GM19240 (cell line): Measurements from ENCODE around the gene CDH9.
"Not testable (repeated sequence)": the region's sequence is repeated elsewhere in the genome, so short reads cannot be mapped to it uniquely, and the experiment has no call there.

Source experiments
- DNase-seq: peaks from one replicate; pipeline ENCODE4 v3.0.0; 2011; ENCODE audit warnings: low spot score; ENCODE audit not compliant: insufficient read length

Gene CDH9

GRCh38 chr5:26948921-26949320 lies 89.5 kb downstream of the CDH9 start:
- no peak for DNase-seq

- DNase-seq: no peak
These were observed 92.5 kb downstream of the CDH9 start for GRCh38 chr5:26945901-26946300.

- DNase-seq: no peak
These were observed 95.9 kb downstream of the CDH9 start for GRCh38 chr5:26942481-26942880.

GRCh38 chr5:26940994-26941393 lies 97.4 kb downstream of the CDH9 start:
- DNase-seq: no peak

GRCh38 chr5:26932238-26932637 lies 106.1 kb downstream of the CDH9 start:
- no peak for DNase-seq

- DNase-seq: no peak
These were observed 116.9 kb downstream of the CDH9 start for GRCh38 chr5:26921439-26921838.

GRCh38 chr5:26903469-26903868 lies 134.9 kb downstream of the CDH9 start:
- DNase-seq: no peak

- no peak for DNase-seq
These were observed 143.6 kb downstream of the CDH9 start for GRCh38 chr5:26894719-26895263.

GRCh38 chr5:26893078-26893477 lies 145.3 kb downstream of the CDH9 start:
- DNase-seq: no peak

- no peak for DNase-seq
These were observed 148.6 kb downstream of the CDH9 start for GRCh38 chr5:26889815-26890214.

- DNase-seq: no peak
These were observed 153.9 kb downstream of the CDH9 start for GRCh38 chr5:26884481-26884880.

- no peak for DNase-seq
These were observed 155.0 kb downstream of the CDH9 start for GRCh38 chr5:26883375-26883774.

GRCh38 chr5:26881901-26882300 lies 156.5 kb downstream of the CDH9 start:
- no peak for DNase-seq

- no peak for DNase-seq
These were observed 161.2 kb downstream of the CDH9 start for GRCh38 chr5:26877154-26877553.

- no peak for DNase-seq
These were observed 166.0 kb downstream of the CDH9 start for GRCh38 chr5:26872337-26872736.

GRCh38 chr5:26869781-26870180 lies 168.6 kb downstream of the CDH9 start:
- no peak for DNase-seq

- DNase-seq: no peak
These were observed 169.9 kb downstream of the CDH9 start for GRCh38 chr5:26868504-26868903.

GRCh38 chr5:26864061-26864460 lies 174.3 kb downstream of the CDH9 start:
- no peak for DNase-seq

- DNase-seq: no peak
These were observed 182.1 kb downstream of the CDH9 start for GRCh38 chr5:26856238-26856637.

- not testable (repeated sequence) for DNase-seq
These were observed 185.9 kb downstream of the CDH9 start for GRCh38 chr5:26852450-26852849.

- DNase-seq: no peak
These were observed 191.2 kb downstream of the CDH9 start for GRCh38 chr5:26847041-26847736.

GRCh38 chr5:26843677-26844076 lies 194.7 kb downstream of the CDH9 start:
- DNase-seq: no peak

- DNase-seq: no peak
These were observed 204.8 kb downstream of the CDH9 start for GRCh38 chr5:26833596-26833995.
